ENCODE data around the gene FAM89B. TPM values are rescaled to one million over a fixed set of nuclear protein-coding genes. Genes with fewer than 3 reads are reported as not detected.
A peak's percentile ranks its signal among the peaks of the same experiment; 100 is the strongest.

Gene FAM89B
- total RNA-seq, 1 donor from 2014 or later = 56.1 TPM

GRCh38 chr11:65541093-65541982 is 31.0 kb upstream of the FAM89B start:
- Mint-ChIP-seq H3K4me3 (peak overlapping the region; percentile 84), H3K36me3 (peaks cover 18% of the 10 kb centered on the region), H3K9me3 (no peaks in the 10 kb centered on the region), H3K4me1 (ENCODE audit: unreplicated experiment) (peaks cover 34% of the 10 kb centered on the region), H3K27me3 (peaks cover 15% of the 10 kb centered on the region), H3K27ac (peak overlapping the region; percentile 85)
- DNase-seq (ENCODE audit: extremely low spot score, unreplicated experiment) = no peak
- no peak for TF ChIP-seq CTCF (conservative IDR thresholded peaks at IDR 0.05)

DNA sequence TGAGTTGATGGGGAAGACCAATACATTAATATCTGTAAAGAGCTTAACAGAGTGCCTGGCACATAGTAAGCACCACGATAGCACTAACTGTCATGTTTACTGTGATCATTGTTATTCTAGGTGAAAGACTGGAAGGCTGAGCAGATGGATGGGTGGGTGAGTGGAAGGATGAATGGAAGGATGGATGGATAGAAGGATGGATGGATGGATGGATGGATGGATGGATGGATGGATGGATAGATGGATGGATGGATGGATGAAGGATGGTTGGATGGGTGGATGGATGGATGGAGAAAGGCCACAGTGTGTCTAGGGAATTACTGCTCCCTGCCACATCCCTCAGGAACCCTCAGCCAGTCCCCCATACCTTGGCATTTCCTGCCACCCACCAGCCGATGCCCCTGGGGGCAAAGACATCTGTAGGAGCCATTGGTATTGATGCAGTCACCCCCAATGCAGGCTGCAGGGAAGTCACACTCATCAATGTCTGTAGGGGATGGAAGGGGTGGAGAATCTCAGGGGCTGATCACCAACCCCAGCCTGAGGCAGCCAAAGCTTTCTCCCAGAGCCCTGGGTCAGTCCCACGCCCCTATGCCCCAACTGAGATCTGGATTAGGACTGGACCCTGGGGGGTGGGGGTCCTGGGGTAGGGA is 29.5 kb upstream of the FAM89B start:
- Mint-ChIP-seq H3K27me3 (peaks cover 18% of the 10 kb centered on the region), H3K4me1 (ENCODE audit: unreplicated experiment) (peaks cover 34% of the 10 kb centered on the region), H3K9me3 (no peaks in the 10 kb centered on the region), H3K36me3 (peaks cover 18% of the 10 kb centered on the region), H3K27ac (peak overlapping the region; percentile 25), H3K4me3 (no peak overlapping the region)
- DNase-seq (ENCODE audit: extremely low spot score, unreplicated experiment) = no peak
- no peak for TF ChIP-seq CTCF (conservative IDR thresholded peaks at IDR 0.05)

DNA sequence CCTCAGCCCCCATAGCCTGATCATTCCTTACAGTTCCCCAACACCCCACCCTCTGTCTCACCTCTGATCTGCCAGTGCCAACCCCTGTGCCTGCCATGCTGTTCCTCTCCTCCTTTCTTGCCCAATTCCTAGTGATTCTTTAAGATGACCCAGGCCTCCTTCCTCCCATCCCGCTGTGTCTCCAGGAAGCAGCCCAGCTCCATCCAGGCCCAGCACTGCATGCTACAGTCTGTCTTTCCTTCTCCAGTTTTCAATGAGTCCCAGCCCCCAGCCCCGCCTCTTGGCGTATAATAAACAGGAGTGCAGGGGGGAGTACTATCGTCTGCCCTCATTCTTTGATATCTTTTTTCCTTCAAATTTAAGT is 26.5 kb upstream of the FAM89B start:
- peak overlapping the region; percentile 66 for H3K27ac Mint-ChIP-seq
- H3K27me3 Mint-ChIP-seq = peaks cover 29% of the 10 kb centered on the region
- peaks cover 26% of the 10 kb centered on the region for H3K36me3 Mint-ChIP-seq
- H3K4me1 Mint-ChIP-seq (ENCODE audit: unreplicated experiment) = peaks cover 34% of the 10 kb centered on the region
- H3K4me3 Mint-ChIP-seq = peak overlapping the region; percentile 79
- TF ChIP-seq CTCF (conservative IDR thresholded peaks at IDR 0.05) = no peak
- DNase-seq (ENCODE audit: extremely low spot score, unreplicated experiment) = no peak
- no peaks in the 10 kb centered on the region for H3K9me3 Mint-ChIP-seq

GRCh38 chr11:65546217-65546958 is 25.9 kb upstream of the FAM89B start:
- Mint-ChIP-seq H3K4me3 (peak overlapping the region; percentile 79), H3K27ac (peak overlapping the region; percentile 66), H3K4me1 (ENCODE audit: unreplicated experiment) (peaks cover 33% of the 10 kb centered on the region), H3K9me3 (no peaks in the 10 kb centered on the region), H3K27me3 (peaks cover 29% of the 10 kb centered on the region), H3K36me3 (peaks cover 27% of the 10 kb centered on the region)
- no peak for TF ChIP-seq CTCF (conservative IDR thresholded peaks at IDR 0.05)
- DNase-seq (ENCODE audit: extremely low spot score, unreplicated experiment) = peak; percentile 94

- peaks cover 25% of the 10 kb centered on the region for H3K27me3 Mint-ChIP-seq
These were observed 24.8 kb upstream of the FAM89B start for GRCh38 chr11:65547446-65548125.

More at GRCh38 chr11:65547446-65548125, 24.8 kb upstream of the FAM89B start:
- Mint-ChIP-seq H3K4me1 (ENCODE audit: unreplicated experiment) (peaks cover 39% of the 10 kb centered on the region), H3K9me3 (no peaks in the 10 kb centered on the region), H3K27ac (no peak overlapping the region), H3K4me3 (no peak overlapping the region), H3K36me3 (peaks cover 29% of the 10 kb centered on the region)
- TF ChIP-seq CTCF (conservative IDR thresholded peaks at IDR 0.05) = no peak
- no peak for DNase-seq (ENCODE audit: extremely low spot score, unreplicated experiment)

Measured in type B pancreatic cell (in vitro differentiated cells).